A549 (cell line): Measurements from ENCODE around the gene MSH6.
A peak's percentile ranks its signal among the peaks of the same experiment; 100 is the strongest.

Experiments used
- CHD2 ChIP-seq: fragments of 150-350 bp; IDR thresholded peaks from 2 replicates; pipeline ENCODE4 v1.6.1; 2014; ENCODE audit warnings: low read length; ENCODE audit not compliant: partially characterized antibody
- JUN ChIP-seq, 2 experiments: fragments of >200 bp; sonication (Bioruptor Twin); formaldehyde crosslinking; IDR thresholded peaks; 2 replicates in 1 of 2; 3 replicates in 1 of 2; pipeline ENCODE4 v1.6.1; 2016 to 2017
- JUNB ChIP-seq: fragments of >200 bp; sonication (Bioruptor Twin); formaldehyde crosslinking; IDR thresholded peaks from 2 replicates; pipeline ENCODE4 v1.6.1; 2016
- MAFK ChIP-seq: fragments of 450-650 bp; IDR thresholded peaks from 2 replicates; pipeline ENCODE4 v1.6.1; 2014; ENCODE audit not compliant: partially characterized antibody
- POLR2A ChIP-seq: IDR thresholded peaks from 2 replicates; pipeline ENCODE4 v1.6.1; 2012; ENCODE audit warnings: mild to moderate bottlenecking, low read length
- RAD21 ChIP-seq, 2 experiments: fragments of >200 bp in 1 of 2; sonication (Bioruptor Twin) in 1 of 2; formaldehyde crosslinking in 1 of 2; IDR thresholded peaks in 1 of 2; conservative IDR thresholded peaks in 1 of 2; 2 replicates in 1 of 2; 3 replicates in 1 of 2; pipeline ENCODE4 v1.6.1; 2012 to 2018; ENCODE audit warnings: inconsistent platforms in 1 of 2
- RFX5 ChIP-seq: fragments of 450-650 bp; IDR thresholded peaks from 2 replicates; pipeline ENCODE4 v1.7.1; 2014; ENCODE audit warnings: antibody characterized with exemption, mild to moderate bottlenecking, moderate library complexity
- SMC3 ChIP-seq: fragments of >200 bp; sonication (Bioruptor Twin); formaldehyde crosslinking; IDR thresholded peaks from 3 replicates; pipeline ENCODE4 v1.6.1; 2018; ENCODE audit warnings: inconsistent platforms
- SREBF2 ChIP-seq: fragments of 450-650 bp; IDR thresholded peaks from 2 replicates; pipeline ENCODE4 v1.6.1; 2014; ENCODE audit warnings: mild to moderate bottlenecking, moderate library complexity
- ZFP36 ChIP-seq: fragments of 450-650 bp; IDR thresholded peaks from 2 replicates; pipeline ENCODE4 v1.6.1; 2014; ENCODE audit warnings: borderline replicate concordance; ENCODE audit not compliant: partially characterized antibody
- TF ChIP-seq, protein P1 (sequence below): fragments of >200 bp; sonication (Bioruptor Twin); formaldehyde crosslinking; IDR thresholded peaks from 3 replicates; pipeline ENCODE4 v1.5.1; 2016

DNA sequence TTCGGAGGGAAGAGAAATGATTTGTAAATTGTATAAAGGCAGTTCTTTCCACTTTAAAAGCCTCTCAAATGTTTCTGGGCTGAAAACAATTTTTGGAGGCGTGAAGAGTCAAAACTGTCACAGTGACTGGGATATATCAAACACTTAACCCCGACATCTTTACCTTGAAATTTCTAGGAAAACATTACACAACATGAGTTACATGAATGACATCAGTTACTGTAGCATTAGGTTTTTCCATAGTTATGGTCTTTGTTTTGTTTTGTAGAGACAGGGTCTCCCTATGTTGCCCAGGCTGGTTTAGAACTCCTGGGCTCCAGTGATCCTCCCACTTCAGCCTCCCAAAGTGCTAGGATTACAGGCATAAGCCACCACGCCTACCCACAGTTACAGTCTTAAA, 25.7 kb downstream of the MSH6 start:
- TF ChIP-seq RFX5 (no peak), POLR2A (no peak), RAD21 (conservative IDR thresholded peaks at IDR 0.05 in 1 of 2, IDR thresholded peaks at IDR 0.05 in 1 of 2) (no peak), MAFK (no peak), SREBF2 (no peak), ZFP36 (no peak), JUN (IDR thresholded peaks at IDR 0.05) (0 out of 5 replicates have a peak, but pooled peaks of 1 of the 2 experiments have one; percentile 32), CHD2 (no peak), JUNB (no peak), SMC3 (no peak)
- TF ChIP-seq, protein P1, sequence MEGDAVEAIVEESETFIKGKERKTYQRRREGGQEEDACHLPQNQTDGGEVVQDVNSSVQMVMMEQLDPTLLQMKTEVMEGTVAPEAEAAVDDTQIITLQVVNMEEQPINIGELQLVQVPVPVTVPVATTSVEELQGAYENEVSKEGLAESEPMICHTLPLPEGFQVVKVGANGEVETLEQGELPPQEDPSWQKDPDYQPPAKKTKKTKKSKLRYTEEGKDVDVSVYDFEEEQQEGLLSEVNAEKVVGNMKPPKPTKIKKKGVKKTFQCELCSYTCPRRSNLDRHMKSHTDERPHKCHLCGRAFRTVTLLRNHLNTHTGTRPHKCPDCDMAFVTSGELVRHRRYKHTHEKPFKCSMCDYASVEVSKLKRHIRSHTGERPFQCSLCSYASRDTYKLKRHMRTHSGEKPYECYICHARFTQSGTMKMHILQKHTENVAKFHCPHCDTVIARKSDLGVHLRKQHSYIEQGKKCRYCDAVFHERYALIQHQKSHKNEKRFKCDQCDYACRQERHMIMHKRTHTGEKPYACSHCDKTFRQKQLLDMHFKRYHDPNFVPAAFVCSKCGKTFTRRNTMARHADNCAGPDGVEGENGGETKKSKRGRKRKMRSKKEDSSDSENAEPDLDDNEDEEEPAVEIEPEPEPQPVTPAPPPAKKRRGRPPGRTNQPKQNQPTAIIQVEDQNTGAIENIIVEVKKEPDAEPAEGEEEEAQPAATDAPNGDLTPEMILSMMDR, result no peak
